ENCODE measurements around the gene MCUR1. TPM values are rescaled to one million over a fixed set of nuclear protein-coding genes. Genes with fewer than 3 reads are reported as not detected.

Gene MCUR1
- total and polyA plus RNA-seq, 2 of the 13 experiments (the other 11 are each of a cell fraction or from before 2014, with no cell fraction given) = 8.0 to 29.6 TPM

DNA sequence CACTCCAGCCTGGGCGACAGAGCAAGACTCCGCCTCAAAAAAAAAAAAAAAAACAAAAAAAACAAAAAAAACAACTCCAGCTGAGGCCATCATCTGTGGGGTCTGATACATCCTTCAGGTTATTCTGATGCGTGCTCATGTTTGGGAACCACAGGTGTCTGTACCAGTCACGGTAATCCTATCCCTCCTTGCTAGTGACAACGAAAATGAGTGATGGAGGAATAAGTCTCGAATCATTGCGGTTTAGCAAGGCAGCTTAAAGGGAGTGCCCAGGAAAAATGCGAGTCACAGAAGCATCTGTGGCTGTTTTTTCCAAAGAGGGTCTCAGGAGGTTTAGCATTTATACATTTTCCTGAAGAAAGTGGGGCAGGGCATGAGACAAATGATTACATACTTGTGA is 48.8 kb downstream of the MCUR1 start:
- CTCF ChIA-PET (ENCODE audit: low intra/inter-chr PET ratio, low total read pairs) = no interaction called here
- in situ Hi-C loops (cut with HindIII; ENCODE audit: extremely low pct_ligation_motif_present, low pct_unique_long_range_greater_than_20kb) = no loop called here
- ATAC-seq = no peak

DNA sequence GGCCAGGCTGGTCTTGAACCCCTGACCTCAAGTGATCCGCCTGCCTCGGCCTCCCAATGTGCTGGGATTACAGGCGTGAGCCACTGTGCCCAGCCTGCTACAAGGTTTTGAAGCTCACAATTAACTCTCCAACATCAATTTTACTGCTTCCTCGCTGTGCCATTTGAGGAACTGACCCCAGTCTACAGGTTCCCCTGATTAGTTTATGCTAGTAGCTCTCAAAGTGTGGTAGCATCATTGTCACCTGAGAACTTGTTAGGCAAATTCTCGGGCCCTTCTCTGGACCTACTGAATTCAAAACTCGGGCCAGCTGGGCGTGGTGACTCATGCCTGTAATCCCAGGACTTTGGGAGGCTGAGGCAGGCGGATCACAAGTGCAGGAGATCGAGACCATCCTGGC is 49.4 kb downstream of the MCUR1 start:
- no peak for ATAC-seq
- in situ Hi-C loops (cut with HindIII; ENCODE audit: extremely low pct_ligation_motif_present, low pct_unique_long_range_greater_than_20kb) = no loop called here
- WGBS (ENCODE audit: low lambda C conversion rate) = 39% methylated on average over 9 of the region's 9 CpGs
- TF ChIP-seq NR1H2 (CRISPR knock-in tag; IDR thresholded peaks at IDR 0.05; ENCODE audit: borderline replicate concordance, low read depth) (no peak), RORA (CRISPR knock-in tag; IDR thresholded peaks at IDR 0.05) (no peak), SALL2 (CRISPR knock-in tag; IDR thresholded peaks at IDR 0.05) (no peak), RARA (CRISPR knock-in tag; IDR thresholded peaks at IDR 0.05) (no peak)
- TF ChIP-seq, protein P1, sequence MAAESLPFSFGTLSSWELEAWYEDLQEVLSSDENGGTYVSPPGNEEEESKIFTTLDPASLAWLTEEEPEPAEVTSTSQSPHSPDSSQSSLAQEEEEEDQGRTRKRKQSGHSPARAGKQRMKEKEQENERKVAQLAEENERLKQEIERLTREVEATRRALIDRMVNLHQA (CRISPR knock-in tag; IDR thresholded peaks at IDR 0.05) = no peak
- TF ChIP-seq, protein P2, sequence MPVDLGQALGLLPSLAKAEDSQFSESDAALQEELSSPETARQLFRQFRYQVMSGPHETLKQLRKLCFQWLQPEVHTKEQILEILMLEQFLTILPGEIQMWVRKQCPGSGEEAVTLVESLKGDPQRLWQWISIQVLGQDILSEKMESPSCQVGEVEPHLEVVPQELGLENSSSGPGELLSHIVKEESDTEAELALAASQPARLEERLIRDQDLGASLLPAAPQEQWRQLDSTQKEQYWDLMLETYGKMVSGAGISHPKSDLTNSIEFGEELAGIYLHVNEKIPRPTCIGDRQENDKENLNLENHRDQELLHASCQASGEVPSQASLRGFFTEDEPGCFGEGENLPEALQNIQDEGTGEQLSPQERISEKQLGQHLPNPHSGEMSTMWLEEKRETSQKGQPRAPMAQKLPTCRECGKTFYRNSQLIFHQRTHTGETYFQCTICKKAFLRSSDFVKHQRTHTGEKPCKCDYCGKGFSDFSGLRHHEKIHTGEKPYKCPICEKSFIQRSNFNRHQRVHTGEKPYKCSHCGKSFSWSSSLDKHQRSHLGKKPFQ (CRISPR knock-in tag; IDR thresholded peaks at IDR 0.05; ENCODE audit: insufficient replicate concordance) = no peak
- intact Hi-C loops (cut with micrococcal nuclease; ENCODE audit: unreplicated experiment) = no loop called here
- Histone ChIP-seq H3K27me3 (ENCODE audit: control insufficient read depth in 1 of 2, insufficient read depth in 2 of 2, low read length in 2 of 2) (peaks cover 0 to 4% of the 10 kb centered on the region in 2 experiments; a peak in 1 of 5 replicates), H3K4me1 (ENCODE audit: insufficient read depth, low read length) (0 out of 2 replicates have a peak, but pooled peaks cover 7% of the 10 kb centered on the region), H3K9ac (ENCODE audit: insufficient read depth, low read depth, low read length) (no peak overlapping the region), H3K4me2 (ENCODE audit: low read depth, low read length) (no peak overlapping the region), H3K36me3 (replicated peaks in 1 of 2; ENCODE audit: control insufficient read depth in 1 of 2, insufficient read depth in 2 of 2, low read length in 2 of 2) (no peaks in the 10 kb centered on the region), H3K27ac (ENCODE audit: extremely low read length, insufficient read depth, low read length) (no peak overlapping the region), H2AFZ (ENCODE audit: low read length) (no peak overlapping the region), H3K4me3 (replicated peaks in 1 of 3; ENCODE audit: insufficient read depth in 1 of 3, low read depth in 2 of 3, low read length in 3 of 3) (no peak overlapping the region), H4K20me1 (ENCODE audit: insufficient read depth, low read length) (no peaks in the 10 kb centered on the region), H3K79me2 (ENCODE audit: insufficient read depth, low read length) (no peaks in the 10 kb centered on the region), H3K9me3 (ENCODE audit: low read length) (no peaks in the 10 kb centered on the region)
- FAIRE-seq = no peak
- CTCF ChIA-PET (ENCODE audit: low intra/inter-chr PET ratio, low total read pairs) = no interaction called here
- no peak for DNase-seq (ENCODE audit: low spot score)
- BruUV-seq (replicated peaks) = no TSS peak
- POLR2A ChIA-PET = no interaction called here

More for the DNA sequence above, 48.8 kb downstream of the MCUR1 start:
- no peak overlapping the region for H2AFZ ChIP-seq (ENCODE audit: low read length)
- no peaks in the 10 kb centered on the region for H4K20me1 ChIP-seq (ENCODE audit: insufficient read depth, low read length)
- POLR2A ChIA-PET = no interaction called here
- no peaks in the 10 kb centered on the region for H3K36me3 ChIP-seq (replicated peaks in 1 of 2; ENCODE audit: control insufficient read depth in 1 of 2, insufficient read depth in 2 of 2, low read length in 2 of 2)
- intact Hi-C loops (cut with micrococcal nuclease; ENCODE audit: unreplicated experiment) = no loop called here
- no peak overlapping the region for H3K9ac ChIP-seq (ENCODE audit: insufficient read depth, low read depth, low read length)
- H3K27me3 ChIP-seq (ENCODE audit: control insufficient read depth in 1 of 2, insufficient read depth in 2 of 2, low read length in 2 of 2) = peaks cover 0 to 4% of the 10 kb centered on the region in 2 experiments; a peak in 1 of 5 replicates
- H3K79me2 ChIP-seq (ENCODE audit: insufficient read depth, low read length) = no peaks in the 10 kb centered on the region
- TF ChIP-seq TCF12 (IDR thresholded peaks at IDR 0.05) (no peak), TCF12 (CRISPR knock-in tag; IDR thresholded peaks at IDR 0.05) (no peak), NCOA2 (CRISPR knock-in tag; IDR thresholded peaks at IDR 0.05) (no peak), KLF9 (CRISPR knock-in tag; IDR thresholded peaks at IDR 0.05; ENCODE audit: low read depth) (no peak), KLF13 (CRISPR knock-in tag; IDR thresholded peaks at IDR 0.05) (no peak), ZNF572 (CRISPR knock-in tag; IDR thresholded peaks at IDR 0.05) (no peak), CENPX (CRISPR knock-in tag; IDR thresholded peaks at IDR 0.05) (no peak), SSRP1 (CRISPR knock-in tag; IDR thresholded peaks at IDR 0.05) (no peak), ZNF20 (CRISPR knock-in tag; IDR thresholded peaks at IDR 0.05) (no peak), ZNF816 (CRISPR knock-in tag; IDR thresholded peaks at IDR 0.05; ENCODE audit: borderline replicate concordance) (no peak), ZNF256 (CRISPR knock-in tag; conservative IDR thresholded peaks at IDR 0.05) (no peak), ZNF451 (CRISPR knock-in tag; IDR thresholded peaks at IDR 0.05) (no peak)
- TF ChIP-seq, protein P3, sequence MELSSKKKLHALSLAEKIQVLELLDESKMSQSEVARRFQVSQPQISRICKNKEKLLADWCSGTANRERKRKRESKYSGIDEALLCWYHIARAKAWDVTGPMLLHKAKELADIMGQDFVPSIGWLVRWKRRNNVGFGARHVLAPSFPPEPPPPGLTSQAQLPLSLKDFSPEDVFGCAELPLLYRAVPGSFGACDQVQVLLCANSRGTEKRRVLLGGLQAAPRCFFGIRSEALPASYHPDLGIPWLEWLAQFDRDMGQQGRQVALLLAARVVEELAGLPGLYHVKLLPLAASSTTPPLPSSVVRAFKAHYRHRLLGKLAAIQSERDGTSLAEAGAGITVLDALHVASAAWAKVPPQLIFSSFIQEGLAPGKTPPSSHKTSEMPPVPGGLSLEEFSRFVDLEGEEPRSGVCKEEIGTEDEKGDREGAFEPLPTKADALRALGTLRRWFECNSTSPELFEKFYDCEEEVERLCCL (CRISPR knock-in tag; IDR thresholded peaks at IDR 0.05; ENCODE audit: borderline replicate concordance) = no peak
- H3K4me3 ChIP-seq (replicated peaks in 1 of 3; ENCODE audit: insufficient read depth in 1 of 3, low read depth in 2 of 3, low read length in 3 of 3) = no peak overlapping the region
- H3K27ac ChIP-seq (ENCODE audit: extremely low read length, insufficient read depth, low read length) = no peak overlapping the region
- FAIRE-seq (no peak), DNase-seq (ENCODE audit: low spot score) (no peak)
- 0 out of 2 replicates have a peak, but pooled peaks cover 7% of the 10 kb centered on the region for H3K4me1 ChIP-seq (ENCODE audit: insufficient read depth, low read length)
- 69% methylated on average over 8 of the region's 8 CpGs for WGBS (ENCODE audit: low lambda C conversion rate)
- H3K9me3 ChIP-seq (ENCODE audit: low read length) = no peaks in the 10 kb centered on the region
- BruUV-seq (replicated peaks) = no TSS peak
- no peak overlapping the region for H3K4me2 ChIP-seq (ENCODE audit: low read depth, low read length)

Data from HepG2 (cell line).